HG03520 (cell line): ENCODE data around the gene FSTL5.
"Not testable (repeated sequence)": the region's sequence is repeated elsewhere in the genome, so short reads cannot be mapped to it uniquely, and the experiment has no call there.

Experiments used
- ATAC-seq: cut with Tn5 transposase; IDR thresholded peaks from one replicate; pipeline ENCODE4 v1.9.1; 2021; ENCODE audit warnings: mild to moderate bottlenecking, moderate library complexity; ENCODE audit not compliant: unreplicated experiment

The FSTL5 gene

DNA sequence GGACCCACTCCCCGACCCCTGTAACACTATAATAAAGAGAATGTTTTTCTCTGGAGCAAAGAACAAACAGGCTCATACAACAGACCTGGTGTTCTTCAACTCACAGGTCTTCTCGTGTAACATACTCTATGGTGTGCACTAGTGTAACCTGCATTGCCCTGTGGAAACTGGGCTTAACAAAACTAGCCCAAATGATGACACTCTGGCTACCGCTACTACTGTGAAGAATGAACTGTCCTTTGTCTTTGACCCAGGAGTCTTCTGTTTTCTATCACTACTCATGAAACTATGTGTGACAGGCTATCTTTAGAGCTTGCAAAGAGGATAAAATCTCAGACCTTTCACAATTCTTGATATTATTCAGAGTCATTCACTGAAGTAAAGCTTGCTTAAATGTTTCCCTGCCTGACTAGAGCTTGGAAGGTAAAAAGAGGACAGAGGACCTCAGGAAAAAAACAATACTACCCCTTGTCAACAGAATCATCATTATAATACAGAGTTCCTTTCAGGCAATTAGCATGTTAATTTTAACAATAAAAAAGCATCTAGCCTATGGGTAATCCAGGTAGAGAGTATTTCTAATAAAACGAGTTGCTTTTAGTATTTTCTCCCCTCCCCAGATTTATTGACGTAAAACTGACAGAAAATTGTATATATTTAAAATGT is 59.2 kb downstream of the FSTL5 start:
- ATAC-seq: no peak

GRCh38 chr4:162103908-162104307 is 59.9 kb downstream of the FSTL5 start:
- ATAC-seq: not testable (repeated sequence)

DNA sequence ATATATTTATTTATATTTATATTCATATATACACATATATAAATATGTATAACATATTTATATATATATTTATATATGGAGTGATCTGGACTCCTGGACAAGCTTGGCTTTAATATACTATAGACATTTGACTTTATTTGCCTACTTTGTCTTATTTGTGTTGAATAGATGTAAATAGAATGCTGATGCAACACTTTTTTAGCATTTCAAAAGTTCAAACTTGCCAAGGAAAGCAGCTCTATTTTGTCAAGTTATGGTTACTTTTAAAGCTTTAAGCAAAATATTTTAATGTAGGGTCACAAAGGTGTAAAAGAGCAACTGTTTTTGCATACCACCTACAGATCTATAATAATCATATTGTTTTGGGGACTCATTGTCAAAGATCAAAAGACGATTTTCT is 61.1 kb downstream of the FSTL5 start:
- ATAC-seq: no peak

DNA sequence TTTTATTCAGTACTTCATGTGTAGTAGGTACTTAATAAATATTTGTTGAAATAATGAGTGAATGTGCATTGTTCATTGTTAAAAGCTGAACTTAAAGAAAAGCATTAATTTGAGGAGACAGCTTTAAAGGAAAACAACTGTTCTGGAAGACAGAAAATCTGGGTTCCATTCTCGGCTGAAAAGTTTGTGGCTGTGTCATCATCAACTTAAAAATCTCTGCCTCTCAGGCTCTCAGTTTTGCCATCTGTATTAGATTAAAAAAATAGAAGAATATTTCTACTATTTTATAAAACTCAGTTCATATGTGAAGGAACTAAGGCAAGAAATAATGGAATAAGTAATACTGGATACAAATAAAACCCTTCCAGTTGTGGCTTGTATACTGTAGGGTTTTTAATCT is 62.5 kb downstream of the FSTL5 start:
- ATAC-seq: no peak

DNA sequence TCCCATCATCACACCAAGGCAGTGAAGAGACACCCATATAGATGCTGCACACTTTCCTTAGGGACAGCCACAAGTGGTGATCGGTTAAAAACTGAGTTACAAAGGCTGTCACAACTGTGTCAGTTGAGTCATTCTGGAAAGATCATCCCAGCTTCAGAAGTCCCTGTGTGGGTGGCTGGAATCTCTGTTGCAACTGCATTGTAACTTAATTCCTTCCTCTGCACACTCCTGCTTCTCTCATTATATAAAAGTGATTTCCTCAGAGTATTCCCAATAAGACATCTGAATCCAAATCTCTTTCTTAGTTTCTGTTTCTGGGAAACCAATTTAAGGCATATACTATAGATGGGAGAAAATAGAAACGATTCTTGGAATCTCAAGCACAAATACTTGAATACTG is 88.1 kb downstream of the FSTL5 start:
- ATAC-seq: no peak

- no peak for ATAC-seq
Measured at GRCh38 chr4:162061214-162061613, 102.6 kb downstream of the FSTL5 start.

GRCh38 chr4:162059656-162060055 is 104.1 kb downstream of the FSTL5 start:
- ATAC-seq: no peak

GRCh38 chr4:162056990-162057389 is 106.8 kb downstream of the FSTL5 start:
- no peak for ATAC-seq

DNA sequence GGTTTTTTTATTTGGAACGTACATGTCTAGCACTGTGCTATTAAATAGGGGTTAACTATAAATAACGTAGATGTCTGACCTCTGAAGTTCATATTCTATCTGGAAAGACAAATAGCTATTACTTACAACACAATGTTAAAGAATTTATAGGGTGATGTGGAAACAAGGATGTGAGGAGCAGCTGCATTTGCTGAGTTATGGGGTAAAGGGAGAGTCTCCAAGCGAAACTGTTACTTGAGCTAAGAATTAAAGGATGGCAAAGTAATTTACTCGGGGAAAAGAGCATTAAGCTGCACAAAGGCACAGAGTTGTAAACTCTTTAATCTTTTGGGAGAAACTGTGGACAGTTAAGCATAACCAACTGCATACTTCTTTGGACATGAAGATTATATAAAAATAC is 117.7 kb downstream of the FSTL5 start:
- no peak for ATAC-seq

GRCh38 chr4:162038112-162038511 is 125.7 kb downstream of the FSTL5 start:
- ATAC-seq: no peak

DNA sequence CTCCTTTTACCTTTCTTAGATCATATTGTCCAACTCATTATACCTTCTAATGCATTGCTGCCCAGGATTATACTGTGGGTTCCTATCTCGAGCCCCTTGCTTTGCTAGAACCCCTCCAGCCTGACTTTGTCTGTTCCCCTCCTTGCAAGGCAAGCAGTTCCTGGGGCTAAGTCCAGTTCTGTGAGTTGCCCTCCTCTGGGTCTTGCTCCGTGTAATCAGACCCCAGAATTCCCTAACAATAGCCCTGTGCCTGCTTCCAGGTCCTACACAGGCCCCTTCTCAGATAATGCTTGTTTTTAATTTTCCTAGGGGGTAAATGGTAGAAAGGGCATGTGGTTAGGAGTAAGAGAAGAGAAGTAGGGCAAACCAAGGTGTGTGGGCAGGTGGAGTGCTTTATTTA is 145.9 kb downstream of the FSTL5 start:
- ATAC-seq: no peak

GRCh38 chr4:162016991-162017390 is 146.8 kb downstream of the FSTL5 start:
- ATAC-seq: no peak

DNA sequence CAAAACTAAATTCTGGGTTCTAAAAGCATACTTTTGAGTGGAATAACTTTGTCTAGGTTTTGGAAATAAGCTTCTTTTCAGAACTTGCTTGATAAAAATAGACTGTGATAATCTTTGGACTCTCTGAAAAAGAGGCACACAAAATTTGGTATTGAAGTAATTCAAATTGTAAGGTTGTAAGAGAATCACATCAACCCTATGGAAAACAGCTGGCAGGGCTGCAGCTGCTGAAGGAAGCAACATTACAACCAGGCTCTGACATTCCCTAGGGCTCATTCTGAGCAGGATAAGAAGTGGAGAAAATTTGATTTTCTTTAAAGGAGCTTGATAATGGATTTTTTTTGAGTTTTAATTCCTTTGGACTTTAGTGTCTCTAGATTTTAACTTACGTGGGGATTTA is 147.6 kb downstream of the FSTL5 start:
- no peak for ATAC-seq

DNA sequence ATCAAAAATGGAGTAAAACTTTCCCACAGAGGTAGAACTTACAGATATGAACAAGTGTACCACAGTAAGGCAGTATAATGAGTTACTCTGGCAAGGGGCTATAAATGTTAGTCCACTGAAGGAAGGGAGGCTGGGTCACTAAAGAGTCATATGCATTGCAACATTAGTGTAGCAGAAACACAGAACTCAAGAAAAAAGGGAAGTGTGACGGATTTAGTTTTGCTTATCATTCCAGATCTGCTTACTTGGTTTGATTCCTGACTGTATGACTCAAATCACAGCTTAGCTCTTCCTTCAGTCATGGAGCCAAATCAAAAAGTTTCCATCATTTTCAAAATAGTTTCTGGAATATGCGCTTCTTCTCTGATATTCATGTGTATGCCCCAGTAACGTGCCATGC is 148.7 kb downstream of the FSTL5 start:
- ATAC-seq: no peak

- ATAC-seq: no peak
Measured at GRCh38 chr4:162011089-162011488, 152.7 kb downstream of the FSTL5 start.

DNA sequence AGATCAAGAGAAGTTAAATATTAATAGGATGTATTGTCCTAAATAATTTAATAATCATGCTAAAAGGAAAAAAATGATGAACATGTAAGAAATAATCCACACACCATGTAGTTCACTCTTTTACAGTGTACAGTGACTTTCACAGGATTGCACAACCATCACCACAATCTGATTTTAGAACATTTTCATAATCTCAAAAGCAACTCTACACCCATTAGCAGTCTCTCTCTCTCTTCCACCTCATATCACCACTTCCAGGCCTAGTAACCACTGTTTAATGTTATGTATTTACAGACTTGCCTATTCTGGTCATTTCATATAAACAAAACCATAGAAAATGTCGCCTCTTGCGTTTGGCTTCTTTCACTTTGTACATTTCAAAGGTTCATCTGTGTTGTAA is 153.4 kb downstream of the FSTL5 start:
- ATAC-seq: no peak

DNA sequence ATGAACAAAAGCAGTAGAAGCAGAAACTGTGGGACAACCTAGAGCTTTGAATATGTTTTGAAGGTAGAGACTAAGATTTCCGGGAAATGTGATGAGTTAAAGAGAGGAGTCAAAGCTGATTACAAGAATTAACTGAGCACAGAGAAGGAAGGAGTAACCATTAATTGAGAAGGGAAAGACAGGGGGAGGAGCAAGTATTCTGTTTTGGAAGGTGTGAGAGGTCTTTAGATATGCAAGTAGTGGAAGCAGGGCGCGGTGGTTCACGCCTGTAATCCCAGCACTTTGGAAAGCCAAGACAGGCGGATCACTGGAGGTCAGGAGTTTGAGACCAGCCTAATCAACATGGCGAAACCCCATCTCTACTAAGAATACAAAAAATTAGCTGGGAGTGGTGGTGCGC is 171.5 kb downstream of the FSTL5 start:
- ATAC-seq: no peak

DNA sequence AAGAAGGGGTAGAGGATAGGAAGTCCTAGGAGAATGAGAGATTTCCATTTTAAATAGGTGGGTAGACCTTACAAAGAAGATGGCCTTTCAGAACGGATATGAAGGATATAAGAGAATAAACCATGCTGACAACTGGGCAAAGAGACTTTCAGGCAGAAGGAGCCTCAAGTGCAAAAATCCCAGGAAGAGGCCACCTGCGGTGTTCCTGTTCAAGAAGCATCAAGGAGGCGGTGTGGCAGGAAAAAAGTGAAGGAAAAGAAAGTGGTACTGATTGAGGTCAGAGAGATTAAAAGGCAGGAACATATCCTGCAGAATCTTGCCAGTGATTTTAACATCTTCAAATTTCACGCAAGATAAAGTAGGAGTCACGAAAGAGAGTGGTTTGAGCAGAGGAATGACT is 172.0 kb downstream of the FSTL5 start:
- ATAC-seq: no peak

DNA sequence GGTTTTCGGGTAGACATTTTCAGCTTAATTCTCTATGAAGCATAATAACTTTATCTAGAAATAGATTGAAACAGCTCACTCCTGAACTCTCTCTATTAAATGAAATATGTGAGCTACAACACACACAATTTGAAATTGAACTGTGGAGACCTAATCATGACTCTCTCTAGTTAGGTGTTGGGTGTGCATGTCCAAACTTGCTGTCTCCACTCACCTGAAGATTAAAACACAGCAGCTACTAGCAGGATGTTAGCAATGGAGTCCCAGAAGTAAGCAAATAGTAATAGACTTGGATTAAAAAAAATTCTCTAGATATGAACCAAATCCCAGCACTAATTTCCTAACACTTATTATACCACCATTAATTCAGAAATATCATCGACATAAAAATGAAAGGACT is 173.1 kb downstream of the FSTL5 start:
- ATAC-seq: no peak

GRCh38 chr4:161988946-161989345 is 174.9 kb downstream of the FSTL5 start:
- ATAC-seq: no peak

- ATAC-seq: no peak
Measured at GRCh38 chr4:161987611-161988010, 176.2 kb downstream of the FSTL5 start.

- no peak for ATAC-seq
Measured at GRCh38 chr4:161952382-161952781, 211.4 kb downstream of the FSTL5 start.

DNA sequence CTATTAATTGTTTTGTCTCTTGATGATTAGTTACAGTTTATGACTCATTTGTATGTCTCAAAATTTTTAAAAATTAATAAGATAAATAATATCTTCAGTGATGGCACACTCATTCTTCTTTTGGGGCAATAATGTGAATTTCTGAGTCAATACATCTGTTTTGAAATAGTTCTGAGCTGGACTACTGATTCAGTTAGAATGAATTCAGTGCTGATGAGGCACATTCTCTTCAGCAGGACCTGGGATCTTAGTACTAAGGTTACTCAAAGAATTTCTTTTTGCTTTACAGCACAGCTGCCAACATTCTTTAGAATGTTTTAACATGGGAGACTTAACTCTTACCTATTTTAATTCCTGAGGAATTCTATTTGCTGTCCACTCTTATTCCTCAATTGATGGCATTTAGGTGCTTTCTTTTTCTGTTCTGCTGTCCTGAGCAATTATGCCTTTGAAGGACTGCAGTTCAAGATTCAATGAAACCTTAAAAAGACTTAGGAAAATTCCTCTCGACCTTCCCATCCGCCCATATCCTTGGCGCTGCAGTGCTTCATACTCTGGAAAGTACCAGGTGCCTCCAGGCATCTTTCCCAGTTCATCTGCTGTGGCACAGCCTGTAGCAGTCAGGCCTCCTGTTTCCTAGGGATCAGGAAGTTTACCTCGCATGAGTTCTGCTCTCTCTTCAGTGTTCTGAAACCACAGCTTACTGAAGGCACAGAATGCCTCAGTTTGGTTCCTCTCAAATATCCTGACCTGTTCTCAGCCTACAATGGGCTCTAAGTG is 213.7 kb downstream of the FSTL5 start:
- no peak for ATAC-seq
